Eye (tissue), 1 donor: ENCODE results near the gene GAB2.
A peak's percentile ranks its signal among the peaks of the same experiment; 100 is the strongest.
"Not testable (repeated sequence)": the region's sequence is repeated elsewhere in the genome, so short reads cannot be mapped to it uniquely, and the experiment has no call there.

Source experiments
- DNase-seq: peaks from one replicate; pipeline ENCODE4 v3.0.0-alpha.2; 2015

Gene GAB2

GRCh38 chr11:78237293-78238046, 180.2 kb downstream of the GAB2 start:
- no peak for DNase-seq

GRCh38 chr11:78234006-78234405, 183.6 kb downstream of the GAB2 start:
- no peak for DNase-seq

GRCh38 chr11:78233046-78233445, 184.6 kb downstream of the GAB2 start:
- not testable (repeated sequence) for DNase-seq

DNA sequence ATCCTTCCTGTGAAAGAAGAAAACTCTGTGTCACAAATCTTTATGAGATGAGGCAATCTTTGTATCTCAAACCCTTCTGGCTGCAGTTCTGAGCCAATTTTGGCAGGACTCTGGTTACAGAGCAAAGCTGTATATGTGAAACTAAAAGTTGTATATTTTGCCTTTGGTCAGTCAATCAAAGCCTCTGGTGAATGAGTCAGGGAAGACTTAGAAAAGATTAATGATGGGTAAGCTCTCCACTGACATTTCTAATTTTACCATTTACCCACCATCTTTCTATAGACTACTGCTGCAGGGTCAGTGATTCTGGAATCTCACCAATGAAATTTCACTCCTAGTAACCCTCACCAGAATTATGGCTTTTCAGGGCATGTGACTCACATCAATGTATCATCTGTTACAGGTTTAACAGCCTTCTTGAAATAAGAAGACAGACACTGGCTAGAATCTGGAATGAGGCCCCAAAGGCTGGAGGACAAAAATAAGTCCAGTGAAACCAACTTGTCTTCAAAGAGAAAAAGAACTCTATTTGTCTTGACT, 185.6 kb downstream of the GAB2 start:
- no peak for DNase-seq

- DNase-seq, result no peak
These were observed 187.3 kb downstream of the GAB2 start for GRCh38 chr11:78230161-78230877.

- no peak for DNase-seq
These were observed 188.5 kb downstream of the GAB2 start for GRCh38 chr11:78229106-78229505.

DNA sequence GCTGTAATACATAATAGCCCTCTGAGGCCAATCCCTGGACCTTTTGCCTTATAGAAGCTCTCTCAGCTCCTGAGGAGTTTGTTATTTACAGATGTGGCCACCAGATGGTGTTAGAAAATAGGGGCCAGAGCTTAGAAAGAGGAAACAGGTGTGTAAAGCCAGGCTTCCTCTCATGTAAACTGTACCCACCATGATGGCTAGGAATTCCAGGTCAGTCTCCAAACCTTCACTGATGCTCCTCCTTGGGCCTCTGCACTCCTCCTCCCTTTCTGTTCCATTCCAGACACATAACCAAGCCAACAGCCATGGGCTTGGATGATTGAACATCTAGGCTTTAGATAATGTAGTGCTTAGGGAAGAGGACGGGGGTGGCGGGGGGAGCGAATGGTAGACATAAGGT, 189.2 kb downstream of the GAB2 start:
- peak; percentile 78 for DNase-seq

- DNase-seq, result no peak
These were observed 189.7 kb downstream of the GAB2 start for GRCh38 chr11:78227921-78228320.

GRCh38 chr11:78226684-78227680, 190.6 kb downstream of the GAB2 start:
- DNase-seq, result no peak

DNA sequence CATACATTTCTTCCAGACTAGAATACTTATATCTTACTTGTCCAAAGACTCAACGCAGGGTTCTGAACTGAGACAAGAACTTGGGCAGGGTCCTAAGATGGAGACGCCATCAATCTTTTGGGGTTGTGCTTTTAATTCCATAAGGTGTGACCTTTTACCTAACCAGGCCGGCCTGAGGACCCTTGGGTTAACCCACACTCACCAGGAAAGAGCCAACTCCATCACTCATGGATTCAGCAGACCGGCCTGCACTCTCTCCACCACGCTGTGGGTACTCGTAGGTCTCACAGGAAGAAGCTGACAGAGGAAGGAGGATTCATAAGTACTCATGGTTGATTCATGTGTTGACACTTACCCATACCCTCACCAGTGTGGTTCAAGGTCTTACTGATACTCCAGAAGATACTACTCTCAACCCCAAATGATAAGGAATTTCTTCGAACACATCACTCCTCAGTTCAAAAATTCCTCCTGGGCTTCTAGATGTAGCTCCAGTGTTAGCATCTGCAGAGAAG, 192.7 kb downstream of the GAB2 start:
- DNase-seq, result no peak

DNA sequence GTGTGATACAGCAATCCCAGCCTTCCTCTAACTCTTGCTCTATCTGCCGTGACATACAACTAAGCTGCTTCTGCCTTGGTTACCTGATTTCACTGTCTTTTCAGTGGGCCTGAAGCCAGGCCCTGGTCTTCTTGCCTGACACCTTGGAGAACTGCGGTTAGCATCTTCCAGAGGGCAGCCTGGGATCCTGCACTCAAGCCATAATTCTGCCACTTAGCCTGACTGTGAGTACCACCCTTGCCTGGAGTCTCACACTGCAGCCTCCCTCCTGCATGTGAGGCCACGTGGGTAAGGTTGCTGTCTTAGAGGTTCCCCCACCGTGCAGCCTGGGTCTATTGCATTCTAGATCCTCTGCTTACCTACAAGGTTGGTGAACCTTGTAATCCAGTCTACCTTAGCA, 193.1 kb downstream of the GAB2 start:
- no peak for DNase-seq

- DNase-seq, result no peak
These were observed 194.2 kb downstream of the GAB2 start for GRCh38 chr11:78223320-78223954.

- not testable (repeated sequence) for DNase-seq
These were observed 194.9 kb downstream of the GAB2 start for GRCh38 chr11:78222726-78223125.

DNA sequence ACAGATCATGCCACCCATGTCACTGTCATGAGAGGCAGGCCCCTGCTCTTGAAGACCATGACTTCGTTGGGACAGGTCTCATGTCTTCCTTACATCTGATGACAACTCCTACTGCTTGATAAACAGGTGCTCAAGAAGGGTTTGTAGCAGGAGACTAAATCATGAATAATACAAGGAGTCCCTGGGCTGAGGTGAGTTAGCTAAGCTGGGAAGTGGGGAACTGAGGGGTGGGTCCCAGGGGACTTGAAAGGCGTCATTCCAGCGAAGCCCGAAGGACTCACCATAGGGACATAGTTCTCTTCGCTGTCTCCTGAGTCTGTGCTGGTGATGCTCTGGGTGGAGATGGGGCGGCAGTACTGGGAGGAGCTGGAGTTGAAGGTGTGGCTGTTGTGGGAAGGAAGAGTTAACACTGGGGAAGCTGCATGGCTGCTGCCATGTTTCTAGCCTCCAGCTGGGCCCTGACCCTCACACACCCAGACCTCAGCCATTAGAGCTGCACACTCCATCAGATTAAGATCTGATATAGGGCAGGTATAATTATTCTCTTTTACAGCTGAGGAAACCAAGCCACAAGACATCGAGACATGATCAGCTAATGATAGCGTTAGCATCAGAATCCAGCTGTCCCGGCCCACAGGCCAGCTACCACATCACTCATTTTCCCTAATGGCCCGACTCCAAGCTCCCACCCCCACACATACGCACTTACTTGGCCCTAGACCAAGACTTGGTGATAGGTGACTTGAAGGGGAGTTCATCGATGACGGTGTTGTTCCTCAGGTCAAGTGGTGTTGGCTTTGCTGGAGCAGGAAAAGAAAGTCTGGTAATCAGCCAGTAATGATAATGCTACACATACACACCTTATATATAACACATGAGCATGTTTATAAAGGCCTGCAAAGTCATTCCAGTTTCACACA, 196.0 kb downstream of the GAB2 start:
- DNase-seq, result no peak

- no peak for DNase-seq
These were observed 197.1 kb downstream of the GAB2 start for GRCh38 chr11:78220218-78221157.

DNA sequence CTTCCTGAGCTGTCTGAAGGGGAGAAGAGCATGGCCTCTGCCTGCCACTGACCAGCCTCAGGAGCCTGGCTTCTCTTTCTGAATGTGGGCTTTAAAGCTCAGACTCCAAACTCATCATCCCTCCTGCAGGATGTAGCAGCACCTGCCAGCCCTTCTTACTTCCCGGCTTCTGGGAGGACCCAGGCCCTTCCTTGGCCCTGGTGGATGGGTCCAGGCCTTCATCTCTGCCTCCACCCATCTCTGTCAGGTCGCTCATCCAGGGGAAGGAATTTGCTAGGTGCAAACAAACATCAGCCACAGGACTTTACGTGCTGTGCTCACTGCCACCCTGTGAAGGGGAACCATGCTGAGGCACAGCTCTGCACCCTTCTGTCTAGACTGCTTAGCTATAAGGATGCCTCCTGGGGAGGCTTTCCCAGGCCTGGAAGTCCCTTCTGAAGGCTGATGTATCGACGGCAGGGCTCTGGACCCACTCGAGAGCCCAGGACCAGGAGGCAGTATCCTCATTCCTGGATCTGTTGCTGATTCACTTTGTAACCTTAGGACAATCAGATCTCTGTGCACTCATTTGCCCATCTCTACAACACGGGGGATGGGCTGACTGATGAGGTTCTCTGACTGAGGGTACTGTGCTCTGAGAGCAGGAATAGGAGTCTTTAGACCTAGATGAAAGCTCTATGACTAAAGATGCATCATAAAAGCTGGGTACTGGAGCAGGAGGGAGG, 198.0 kb downstream of the GAB2 start:
- DNase-seq, result no peak

- DNase-seq, result no peak
These were observed 198.7 kb downstream of the GAB2 start for GRCh38 chr11:78218707-78219492.
